ENCODE results near the gene MUC15. TPM values are rescaled to one million over a fixed set of nuclear protein-coding genes. Genes with fewer than 3 reads are reported as not detected.
"Not testable (repeated sequence)": the region's sequence is repeated elsewhere in the genome, so short reads cannot be mapped to it uniquely, and the experiment has no call there.

MUC15 gene
- total RNA-seq, 4 donors from 2014 or later: 0.93 to 10.2 (median 1.1) TPM; not detected in 1

DNA sequence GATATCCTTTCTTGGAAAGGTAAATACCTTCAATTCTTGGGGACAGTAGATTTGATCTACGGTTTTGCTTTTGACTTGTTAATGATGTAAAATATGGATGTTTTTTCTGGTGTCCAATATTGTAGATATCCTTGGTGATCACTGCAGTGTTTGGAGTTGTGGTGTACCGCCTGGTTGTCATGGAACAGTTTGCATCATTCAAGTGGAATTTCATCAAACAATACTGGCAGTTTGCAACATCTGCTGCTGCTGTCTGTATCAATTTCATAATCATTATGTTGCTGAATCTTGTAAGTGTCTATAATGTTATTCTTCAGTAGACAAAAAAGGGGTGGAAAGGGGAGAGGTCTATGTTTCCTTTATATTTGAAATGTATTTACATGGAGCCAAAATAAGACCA is 27.4 kb upstream of the MUC15 start:
- 63 to 86% methylated on average over 2 of the region's 2 CpGs for WGBS, 2 donors (ENCODE audit: low coverage in 1 of 2)
- Histone ChIP-seq H3K27ac (no peak overlapping the region), H3K36me3 (no peaks in the 10 kb centered on the region), H3K27me3 (no peaks in the 10 kb centered on the region), H3K4me1 (no peaks in the 10 kb centered on the region), H3K9me3 (peaks cover 0 to 5% (median 0%) of the 10 kb centered on the region in 3 donors), H3K4me3 (no peak overlapping the region)
- TF ChIP-seq POLR2A (IDR thresholded peaks at IDR 0.05): no peak
- no peak for TF ChIP-seq EP300 (IDR thresholded peaks at IDR 0.05)
- TF ChIP-seq, protein P1, sequence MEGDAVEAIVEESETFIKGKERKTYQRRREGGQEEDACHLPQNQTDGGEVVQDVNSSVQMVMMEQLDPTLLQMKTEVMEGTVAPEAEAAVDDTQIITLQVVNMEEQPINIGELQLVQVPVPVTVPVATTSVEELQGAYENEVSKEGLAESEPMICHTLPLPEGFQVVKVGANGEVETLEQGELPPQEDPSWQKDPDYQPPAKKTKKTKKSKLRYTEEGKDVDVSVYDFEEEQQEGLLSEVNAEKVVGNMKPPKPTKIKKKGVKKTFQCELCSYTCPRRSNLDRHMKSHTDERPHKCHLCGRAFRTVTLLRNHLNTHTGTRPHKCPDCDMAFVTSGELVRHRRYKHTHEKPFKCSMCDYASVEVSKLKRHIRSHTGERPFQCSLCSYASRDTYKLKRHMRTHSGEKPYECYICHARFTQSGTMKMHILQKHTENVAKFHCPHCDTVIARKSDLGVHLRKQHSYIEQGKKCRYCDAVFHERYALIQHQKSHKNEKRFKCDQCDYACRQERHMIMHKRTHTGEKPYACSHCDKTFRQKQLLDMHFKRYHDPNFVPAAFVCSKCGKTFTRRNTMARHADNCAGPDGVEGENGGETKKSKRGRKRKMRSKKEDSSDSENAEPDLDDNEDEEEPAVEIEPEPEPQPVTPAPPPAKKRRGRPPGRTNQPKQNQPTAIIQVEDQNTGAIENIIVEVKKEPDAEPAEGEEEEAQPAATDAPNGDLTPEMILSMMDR (IDR thresholded peaks at IDR 0.05): no peak
- ATAC-seq: no peak

DNA sequence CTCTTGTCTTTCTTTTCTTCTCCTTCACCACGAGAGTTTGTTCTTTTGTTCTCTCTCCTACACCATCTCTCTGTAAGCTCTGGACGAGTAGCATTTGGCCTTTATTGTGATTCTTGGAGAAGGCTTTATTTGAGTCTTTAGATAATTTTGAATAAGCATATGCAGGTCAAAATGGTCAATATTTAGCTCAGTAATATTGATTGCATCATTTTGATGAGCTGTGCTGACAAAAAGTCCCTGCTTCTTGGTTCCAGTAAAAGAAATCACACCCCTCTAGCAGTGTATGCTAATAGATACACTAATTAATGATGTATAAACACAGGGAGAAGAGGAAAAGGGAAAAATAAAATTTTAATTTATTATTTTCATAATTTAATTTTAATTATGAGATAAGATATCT is 25.8 kb upstream of the MUC15 start:
- TF ChIP-seq, protein P1 (IDR thresholded peaks at IDR 0.05): no peak
- Histone ChIP-seq H3K36me3 (no peaks in the 10 kb centered on the region), H3K9me3 (no peaks in the 10 kb centered on the region), H3K4me3 (no peak overlapping the region), H3K27me3 (no peaks in the 10 kb centered on the region), H3K4me1 (no peaks in the 10 kb centered on the region), H3K27ac (no peak overlapping the region)
- WGBS, 2 donors (ENCODE audit: low coverage in 1 of 2): 75 to 91% methylated on average over 2 of the region's 2 CpGs
- no peak for ATAC-seq

DNA sequence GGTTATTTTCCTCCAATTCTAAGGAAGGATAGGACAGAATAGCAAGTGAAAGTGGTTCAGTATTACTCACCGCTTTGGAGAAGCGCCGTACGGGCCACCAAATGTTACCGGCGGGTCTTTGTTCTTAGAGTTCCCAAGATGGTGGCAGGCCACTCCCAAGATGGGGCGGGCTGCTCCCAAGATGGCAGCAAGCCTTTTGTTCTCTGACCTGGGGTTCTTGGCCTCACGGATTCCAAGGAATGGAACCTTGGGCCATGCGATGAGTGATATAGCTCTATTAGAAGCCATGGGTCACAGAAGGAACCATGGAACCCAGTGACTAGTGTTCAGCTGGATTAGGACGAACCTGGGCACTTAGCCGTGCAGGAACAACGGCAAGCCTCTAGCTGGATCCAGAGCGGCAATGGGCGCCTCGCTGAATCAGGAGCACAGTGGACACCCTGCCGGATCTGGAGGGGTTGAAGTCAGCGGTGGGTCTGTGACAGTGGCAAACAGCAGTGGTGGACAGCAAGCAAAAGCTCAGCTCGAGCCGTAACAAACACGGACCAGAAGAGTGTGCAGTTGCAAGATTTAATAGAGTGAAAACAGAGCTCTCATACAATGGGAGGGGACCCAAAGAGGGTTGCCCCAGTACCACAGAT is 25.1 kb upstream of the MUC15 start:
- not testable (repeated sequence) for H3K27ac ChIP-seq, H3K27me3 ChIP-seq, H3K4me3 ChIP-seq, H3K36me3 ChIP-seq, H3K9me3 ChIP-seq, H3K4me1 ChIP-seq, ATAC-seq
- WGBS, 2 donors (ENCODE audit: low coverage in 1 of 2): 85 to 91% methylated on average over 6 to 7 of the region's 20 CpGs

DNA sequence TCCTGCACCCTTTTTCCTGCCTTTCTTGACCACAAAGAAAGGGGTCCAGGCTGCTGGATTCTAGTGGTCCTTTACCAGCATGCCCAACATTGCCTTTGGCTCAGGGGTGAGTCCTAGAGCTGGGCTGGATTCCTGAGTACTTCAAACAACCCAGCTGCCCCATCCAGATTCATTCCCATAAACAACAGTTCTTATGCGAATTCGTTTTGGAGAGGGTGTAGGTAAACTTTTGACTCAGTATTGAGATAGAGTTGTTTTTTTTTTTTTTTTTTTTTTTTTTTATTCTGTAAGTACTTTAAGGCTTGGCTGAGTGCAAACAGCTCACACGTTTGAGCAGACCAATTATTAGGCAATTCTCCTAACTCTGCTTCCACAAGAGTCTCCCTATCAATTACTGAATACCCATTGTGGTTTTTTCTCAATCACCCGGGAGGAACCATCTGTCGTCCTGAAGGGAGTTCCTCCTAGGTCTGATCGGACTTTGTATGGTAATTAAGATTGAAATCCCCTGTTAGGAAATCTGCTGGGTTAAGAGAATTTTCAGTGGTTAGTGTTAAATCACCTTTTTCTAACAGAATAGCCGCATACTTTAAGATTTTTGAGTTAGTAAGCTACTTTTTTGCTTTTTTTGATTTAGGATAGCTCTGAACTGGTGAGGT is 23.3 kb upstream of the MUC15 start:
- 78 to 84% methylated on average over 6 to 7 of the region's 7 CpGs for WGBS, 2 donors (ENCODE audit: low coverage in 1 of 2)

DNA sequence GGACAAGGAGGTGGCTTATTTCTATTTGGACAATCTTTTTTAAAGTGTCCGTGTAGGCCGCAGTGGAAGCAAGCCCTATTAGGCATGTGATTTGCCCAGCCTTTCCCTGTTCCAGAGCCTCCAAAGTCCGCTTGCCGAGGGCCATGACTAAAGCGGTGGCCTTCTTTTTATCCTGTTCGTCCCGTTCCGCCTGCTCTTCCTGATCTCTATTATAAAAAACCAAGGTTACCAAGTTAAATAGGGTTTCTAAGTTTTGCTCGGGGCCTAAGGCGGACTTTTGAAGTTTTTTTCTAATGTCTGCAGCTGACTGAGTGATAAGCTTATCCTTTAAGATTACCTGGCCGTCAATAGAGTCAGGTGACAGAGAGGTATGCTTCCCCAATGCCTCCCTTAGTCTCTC is 21.6 kb upstream of the MUC15 start:
- Histone ChIP-seq H3K27me3 (no peaks in the 10 kb centered on the region), H3K36me3 (no peaks in the 10 kb centered on the region), H3K4me3 (no peak overlapping the region), H3K9me3 (no peaks in the 10 kb centered on the region), H3K27ac (no peak overlapping the region), H3K4me1 (no peaks in the 10 kb centered on the region)
- TF ChIP-seq, protein P1 (IDR thresholded peaks at IDR 0.05): no peak
- no peak for TF ChIP-seq POLR2A (IDR thresholded peaks at IDR 0.05)
- no peak for TF ChIP-seq POLR2AphosphoS5 (IDR thresholded peaks at IDR 0.05)
- no peak for TF ChIP-seq EP300 (IDR thresholded peaks at IDR 0.05)
- no peak for ATAC-seq
- 76 to 92% methylated on average over 2 to 11 of the region's 11 CpGs for WGBS, 2 donors (ENCODE audit: low coverage in 1 of 2)

More for the DNA sequence above, 23.3 kb upstream of the MUC15 start:
- not testable (repeated sequence) for H3K27me3 ChIP-seq, H3K36me3 ChIP-seq, ATAC-seq, H3K27ac ChIP-seq, H3K4me1 ChIP-seq, H3K4me3 ChIP-seq, H3K9me3 ChIP-seq

DNA sequence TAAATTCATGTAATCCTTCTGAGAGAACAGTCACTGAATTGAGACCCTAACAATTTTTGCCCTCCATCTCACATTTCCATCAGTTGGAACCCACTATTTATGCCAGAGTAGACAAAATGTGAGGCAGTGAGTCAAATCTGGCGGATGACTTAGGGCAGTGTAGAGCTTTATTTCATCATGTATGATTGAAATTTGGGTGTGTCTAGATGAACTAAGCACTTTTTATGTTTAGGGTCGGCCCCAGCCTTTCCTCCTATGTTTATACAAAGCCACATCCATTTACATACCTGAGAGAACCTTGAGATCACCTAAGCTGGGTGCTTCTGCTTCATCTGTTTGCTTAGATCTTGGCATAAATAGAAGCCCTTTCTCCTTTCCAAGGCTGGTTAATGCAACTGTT is 15.0 kb upstream of the MUC15 start:
- no peak overlapping the region for H3K27ac ChIP-seq
- H3K9me3 ChIP-seq: no peaks in the 10 kb centered on the region
- no peaks in the 10 kb centered on the region for H3K27me3 ChIP-seq
- H3K36me3 ChIP-seq: no peaks in the 10 kb centered on the region
- no peak overlapping the region for H3K4me3 ChIP-seq
- WGBS, 2 donors (ENCODE audit: low coverage in 1 of 2): 73 to 93% methylated on average over 2 of the region's 2 CpGs
- TF ChIP-seq, protein P1 (IDR thresholded peaks at IDR 0.05): no peak
- TF ChIP-seq EP300 (IDR thresholded peaks at IDR 0.05): no peak
- no peak for TF ChIP-seq POLR2A (IDR thresholded peaks at IDR 0.05)
- no peak for TF ChIP-seq POLR2AphosphoS5 (IDR thresholded peaks at IDR 0.05)
- ATAC-seq: no peak
- H3K4me1 ChIP-seq: peaks cover 0 to 6% (median 0%) of the 10 kb centered on the region in 3 donors
